HCT116 (cell line): ENCODE results near the gene EXOC4. TPM values are rescaled to one million over a fixed set of nuclear protein-coding genes. Genes with fewer than 3 reads are reported as not detected.

Source experiments
- ATAC-seq: fragments of 200-7000 bp; cut with Tn5 transposase; 2 replicates; pipeline ENCODE4 v1.9.1; 2020; ENCODE audit warnings: mild to moderate bottlenecking, moderate library complexity
- BruUV-seq: library from RNA; stranded (reverse); fragments of 400-500 nt; replicated peaks from 2 replicates; lab custom pipeline; 2021; lab: Mats Ljungman, UMichigan
- CTCF ChIA-PET: fragments of 300-600 bp; sonication (Branson Sonifier 250); formaldehyde crosslinking; loops from one replicate; lab custom pipeline; 2021; ENCODE audit warnings: antibody characterized with exemption; lab: Charles Lee
- POLR2A ChIA-PET: fragments of 300-600, 350-600 bp; sonication (Branson Sonifier 250); formaldehyde crosslinking; loops from one replicate; lab custom pipeline; 2021; ENCODE audit warnings: antibody characterized with exemption; lab: Charles Lee
- RAD21 ChIA-PET, 2 experiments: fragments of 300-600 bp; sonication (Branson Sonifier 250); formaldehyde crosslinking; loops; one replicate each; lab custom pipeline; 2023; ENCODE audit warnings: low total read pairs in 2 of 2; ENCODE audit not compliant: uncharacterized antibody in 2 of 2, unreplicated experiment in 2 of 2, low non-redundant PET in 1 of 2; lab: Charles Lee
- DNase-seq: peaks from one replicate; pipeline ENCODE4 v3.0.0-alpha.2; 2010; ENCODE audit warnings: low read depth, low spot score
- H2AFZ ChIP-seq: fragments of 200-600 bp; shearing (Covaris generic), sonication (generic); 2 replicates; pipeline ENCODE4 v1.6.1; 2017; ENCODE audit warnings: low read depth, mixed run types, mixed read lengths, antibody characterized with exemption, low read length; ENCODE audit not compliant: poor library complexity, severe bottlenecking
- H3K27ac ChIP-seq: 2 replicates; pipeline ENCODE4 v1.5.1; 2012; ENCODE audit warnings: low read depth, low read length
- H3K27me3 ChIP-seq: fragments of 200-600 bp; sonication (generic); 2 replicates; pipeline ENCODE4 v1.6.1; 2016; ENCODE audit warnings: mixed run types, low read length, mixed read lengths; ENCODE audit not compliant: insufficient read depth
- H3K36me3 ChIP-seq, 2 experiments: fragments of 200-500 bp in 1 of 2; fragments of 200-600 bp in 1 of 2; sonication (Bioruptor generic) in 1 of 2; sonication (generic) in 1 of 2; 2 replicates each; pipeline versions ENCODE4 v1.5.1 to v1.6.1; 2014 to 2016; ENCODE audit warnings: low read length in 2 of 2, inconsistent platforms in 1 of 2, mixed read lengths in 1 of 2, mixed run types in 1 of 2; ENCODE audit not compliant: insufficient read depth in 2 of 2, control insufficient read depth in 1 of 2
- H3K4me1 ChIP-seq, 2 experiments: fragments of 200-600 bp in 1 of 2; sonication (generic) in 1 of 2; 2 replicates each; pipeline versions ENCODE4 v1.5.1 to v1.6.1; 2012 to 2017; ENCODE audit warnings: low read length in 2 of 2, inconsistent platforms in 1 of 2, mild to moderate bottlenecking in 1 of 2, mixed read lengths in 1 of 2, mixed run types in 1 of 2, moderate library complexity in 1 of 2; ENCODE audit not compliant: insufficient read depth in 2 of 2, control insufficient read depth in 1 of 2
- H3K4me2 ChIP-seq: fragments of 200-600 bp; sonication (generic); 2 replicates; pipeline ENCODE4 v1.6.1; 2017; ENCODE audit warnings: mixed run types, low read length, mixed read lengths
- H3K4me3 ChIP-seq, 2 experiments: fragments of 200-600 bp in 1 of 2; sonication (generic) in 1 of 2; replicated peaks in 1 of 2; 2 replicates each; pipeline ENCODE4 v1.5.1; 2011 to 2016; ENCODE audit warnings: low read length in 2 of 2, control low read depth in 1 of 2, low read depth in 1 of 2, mild to moderate bottlenecking in 1 of 2, mixed read lengths in 1 of 2, mixed run types in 1 of 2
- H3K79me2 ChIP-seq: fragments of 200-600 bp; sonication (generic); 2 replicates; pipeline ENCODE4 v1.6.1; 2017; ENCODE audit warnings: mild to moderate bottlenecking, mixed run types, low read length, moderate library complexity, mixed read lengths; ENCODE audit not compliant: insufficient read depth
- H3K9ac ChIP-seq: fragments of 200-600 bp; sonication (generic); 2 replicates; pipeline ENCODE4 v1.6.1; 2016; ENCODE audit warnings: low read length, mixed read lengths
- H3K9me2 ChIP-seq: fragments of 200-600 bp; sonication (generic), shearing (Covaris generic); 2 replicates; pipeline ENCODE4 v1.6.1; 2017; ENCODE audit warnings: mixed run types, mild to moderate bottlenecking, moderate library complexity; ENCODE audit not compliant: insufficient read depth
- H3K9me3 ChIP-seq, 2 experiments: fragments of 200-500 bp in 1 of 2; fragments of 200-600 bp in 1 of 2; sonication (Bioruptor generic) in 1 of 2; sonication (generic) in 1 of 2; 2 replicates each; pipeline ENCODE4 v1.6.1; 2014 to 2017; ENCODE audit warnings: low read length in 2 of 2, mixed read lengths in 2 of 2, inconsistent platforms in 1 of 2, low read depth in 1 of 2, mild to moderate bottlenecking in 1 of 2, mixed run types in 1 of 2, moderate library complexity in 1 of 2; ENCODE audit not compliant: control insufficient read depth in 1 of 2, insufficient read depth in 1 of 2
- H4K20me1 ChIP-seq: fragments of 200-600 bp; sonication (generic), shearing (Covaris generic); 2 replicates; pipeline ENCODE4 v1.6.1; 2017; ENCODE audit warnings: mixed run types, mild to moderate bottlenecking, moderate library complexity; ENCODE audit not compliant: insufficient read depth
- EGR1 ChIP-seq: IDR thresholded peaks from 2 replicates; pipeline ENCODE4 v1.6.1; 2012; ENCODE audit warnings: low read depth
- EZH2phosphoT487 ChIP-seq: fragments of 200-600 bp; IDR thresholded peaks from 2 replicates; pipeline ENCODE4 v1.6.1; 2018; ENCODE audit warnings: antibody characterized with exemption, borderline replicate concordance
- RAD21 ChIP-seq: IDR thresholded peaks from 2 replicates; pipeline ENCODE4 v1.6.1; 2012; ENCODE audit warnings: low read depth, mild to moderate bottlenecking
- intact Hi-C: fragments of 100-400 bp; cut with micrococcal nuclease; formaldehyde crosslinking; loops from 2 replicates; pipeline ENCODE4 v1.10.0; 2022
- total RNA-seq: library from RNA; stranded (reverse); gene quantifications from one replicate; pipeline ENCODE4 v1.2.1, GENCODE V29; 2021; ENCODE audit not compliant: unreplicated experiment
- TF ChIP-seq, protein P1 (sequence below), 3 experiments: fragments of 200-600 bp in 1 of 3; sonication (generic) in 1 of 3; IDR thresholded peaks in 2 of 3; conservative IDR thresholded peaks in 1 of 3; 2 replicates each; pipeline ENCODE4 v1.5.1; 2012 to 2017; ENCODE audit warnings: low read depth in 2 of 3, low read length in 2 of 3, antibody characterized with exemption in 1 of 3, borderline replicate concordance in 1 of 3, control low read depth in 1 of 3, mild to moderate bottlenecking in 1 of 3, mixed read lengths in 1 of 3, mixed run types in 1 of 3, moderate library complexity in 1 of 3; ENCODE audit not compliant: insufficient read depth in 1 of 3

The EXOC4 gene
- total RNA-seq, 1 experiment from 2014 or later = 40.3 TPM

DNA sequence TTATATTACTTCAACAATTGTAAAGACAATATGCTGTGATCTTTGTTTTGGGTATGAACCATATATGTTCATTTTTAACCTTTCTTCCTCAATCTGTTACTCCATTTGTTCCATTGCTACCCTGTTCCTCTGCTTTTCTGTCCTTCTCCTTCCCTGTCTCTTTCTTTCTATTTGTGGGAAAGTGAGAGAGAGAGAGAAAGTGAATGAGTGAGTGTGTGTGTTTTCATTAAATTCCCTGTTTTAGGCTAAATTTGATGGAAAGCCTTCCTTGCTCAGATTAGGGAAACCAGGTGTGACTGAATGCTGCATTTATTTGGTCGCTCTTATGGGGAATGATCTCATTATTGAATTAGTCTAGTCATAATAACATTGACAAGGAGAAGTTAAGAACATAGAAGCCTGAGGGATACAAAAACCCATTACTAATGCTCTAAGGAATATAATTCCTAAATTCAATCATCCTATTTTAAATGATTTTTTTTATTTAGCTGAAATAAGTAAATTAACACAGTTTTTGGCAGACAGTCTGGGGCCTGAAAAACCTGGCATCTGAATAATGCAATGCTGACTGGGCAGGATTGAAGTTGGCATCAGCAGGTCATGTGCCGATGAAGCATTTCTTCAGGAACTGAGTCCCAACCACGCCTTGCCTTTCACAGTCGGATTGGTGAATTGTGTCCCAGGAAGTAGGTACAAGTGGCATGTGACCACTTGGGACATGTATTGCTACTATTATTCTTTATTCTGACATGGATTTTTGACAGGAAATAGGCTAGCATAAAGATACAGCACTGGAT, 756.6 kb downstream of the EXOC4 start:
- Histone ChIP-seq H3K9me2 (no peaks in the 10 kb centered on the region), H3K4me1 (no peaks in the 10 kb centered on the region), H3K4me2 (no peak overlapping the region), H3K79me2 (no peaks in the 10 kb centered on the region), H3K27me3 (no peaks in the 10 kb centered on the region), H3K9me3 (no peaks in the 10 kb centered on the region), H3K27ac (no peak overlapping the region), H3K36me3 (no peaks in the 10 kb centered on the region), H4K20me1 (no peaks in the 10 kb centered on the region)
- ChIA-PET POLR2A (no interaction called here), CTCF (no interaction called here)
- no TSS peak for BruUV-seq
- intact Hi-C loops = loop anchor here (10.0 kb wide), 2 partner anchors 1295 to 1425 kb away; no protein-coding TSS in a partner anchor
- ATAC-seq = no peak
- TF ChIP-seq, protein P1, sequence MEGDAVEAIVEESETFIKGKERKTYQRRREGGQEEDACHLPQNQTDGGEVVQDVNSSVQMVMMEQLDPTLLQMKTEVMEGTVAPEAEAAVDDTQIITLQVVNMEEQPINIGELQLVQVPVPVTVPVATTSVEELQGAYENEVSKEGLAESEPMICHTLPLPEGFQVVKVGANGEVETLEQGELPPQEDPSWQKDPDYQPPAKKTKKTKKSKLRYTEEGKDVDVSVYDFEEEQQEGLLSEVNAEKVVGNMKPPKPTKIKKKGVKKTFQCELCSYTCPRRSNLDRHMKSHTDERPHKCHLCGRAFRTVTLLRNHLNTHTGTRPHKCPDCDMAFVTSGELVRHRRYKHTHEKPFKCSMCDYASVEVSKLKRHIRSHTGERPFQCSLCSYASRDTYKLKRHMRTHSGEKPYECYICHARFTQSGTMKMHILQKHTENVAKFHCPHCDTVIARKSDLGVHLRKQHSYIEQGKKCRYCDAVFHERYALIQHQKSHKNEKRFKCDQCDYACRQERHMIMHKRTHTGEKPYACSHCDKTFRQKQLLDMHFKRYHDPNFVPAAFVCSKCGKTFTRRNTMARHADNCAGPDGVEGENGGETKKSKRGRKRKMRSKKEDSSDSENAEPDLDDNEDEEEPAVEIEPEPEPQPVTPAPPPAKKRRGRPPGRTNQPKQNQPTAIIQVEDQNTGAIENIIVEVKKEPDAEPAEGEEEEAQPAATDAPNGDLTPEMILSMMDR (IDR thresholded peaks at IDR 0.05 in 2 of 3, conservative IDR thresholded peaks at IDR 0.05 in 1 of 3; ENCODE audit: borderline replicate concordance in 1 of 3, insufficient read depth in 1 of 3, low read depth in 2 of 3, low read length in 2 of 3) = no peak
- TF ChIP-seq EGR1 = no peak
- no peak for TF ChIP-seq EZH2phosphoT487
- TF ChIP-seq, all 23 proteins: peak for 0
- H2AFZ ChIP-seq = no peak overlapping the region
- no peak for DNase-seq
- no peak overlapping the region for H3K9ac ChIP-seq
- RAD21 ChIA-PET = no interaction called here
- H3K4me3 ChIP-seq = no peak overlapping the region

DNA sequence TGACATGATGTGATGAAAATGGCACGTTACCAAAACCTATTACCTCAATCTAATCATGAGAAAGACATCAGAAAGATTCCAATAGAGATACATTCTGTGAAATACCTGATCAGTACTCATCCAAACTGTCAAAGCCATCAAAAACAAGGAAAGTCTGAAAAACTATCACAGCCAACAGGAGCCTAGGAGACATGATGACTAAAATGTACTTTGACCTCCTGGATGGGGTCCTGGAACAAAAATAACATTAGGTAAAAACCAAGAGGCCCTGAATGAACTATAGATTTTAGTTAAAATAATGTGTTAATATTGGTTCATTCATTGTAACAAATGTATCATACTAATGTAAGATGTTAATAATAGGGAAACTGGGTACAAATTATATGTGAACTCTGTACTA, 760.4 kb downstream of the EXOC4 start:
- POLR2A ChIA-PET = no interaction called here
- Histone ChIP-seq H3K4me1 (no peaks in the 10 kb centered on the region), H2AFZ (no peak overlapping the region), H3K9me3 (no peaks in the 10 kb centered on the region), H3K9ac (no peak overlapping the region), H3K79me2 (no peaks in the 10 kb centered on the region), H3K36me3 (no peaks in the 10 kb centered on the region), H4K20me1 (no peaks in the 10 kb centered on the region), H3K9me2 (no peaks in the 10 kb centered on the region), H3K27me3 (no peaks in the 10 kb centered on the region), H3K4me3 (no peak overlapping the region), H3K4me2 (no peak overlapping the region), H3K27ac (no peak overlapping the region)
- CTCF ChIA-PET = no interaction called here
- no peak for TF ChIP-seq RAD21
- RAD21 ChIA-PET = no interaction called here
- intact Hi-C loops = loop anchor here (10.0 kb wide), 2 partner anchors 1298 to 1428 kb away; no protein-coding TSS in a partner anchor
- DNase-seq (no peak), ATAC-seq (no peak)
- no TSS peak for BruUV-seq
